Stimulated activated CD8-positive, alpha-beta memory T cell treated with anti-CD3 and anti-CD28 coated beads, Interleukin-15, amount 100 ng/mL, for 4 hours (primary cell): Measurements from ENCODE around the gene NNT.
"Not testable (repeated sequence)": the region's sequence is repeated elsewhere in the genome, so short reads cannot be mapped to it uniquely, and the experiment has no call there.

ENCODE experiments used
- DNase-seq, 2 donors: peaks; one replicate each; pipeline ENCODE4 v3.0.0-alpha.2; 2020; ENCODE audit warnings: low read depth in 2 of 2

The NNT gene

GRCh38 chr5:43664501-43665040 lies 61.6 kb downstream of the NNT start:
- no peak for DNase-seq

DNA sequence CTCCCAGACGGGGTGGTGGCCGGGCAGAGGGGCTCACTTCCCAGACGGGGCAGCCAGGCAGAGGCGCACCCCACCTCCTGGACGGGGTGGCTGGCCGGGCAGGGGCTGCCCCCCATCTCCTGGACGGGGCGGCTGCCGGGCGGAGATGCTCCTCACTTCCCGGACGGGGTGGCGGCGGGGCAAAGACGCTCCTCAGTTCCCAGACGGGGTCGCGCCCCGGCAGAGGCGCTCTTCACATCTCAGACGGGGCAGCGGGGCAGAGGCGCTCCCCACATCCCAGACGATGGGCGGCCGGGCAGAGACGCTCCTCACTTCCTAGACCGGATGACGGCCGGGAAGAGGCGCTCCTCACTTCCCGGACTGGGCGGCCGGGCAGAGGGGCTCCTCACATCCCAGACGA lies 62.8 kb downstream of the NNT start:
- not testable (repeated sequence) for DNase-seq

DNA sequence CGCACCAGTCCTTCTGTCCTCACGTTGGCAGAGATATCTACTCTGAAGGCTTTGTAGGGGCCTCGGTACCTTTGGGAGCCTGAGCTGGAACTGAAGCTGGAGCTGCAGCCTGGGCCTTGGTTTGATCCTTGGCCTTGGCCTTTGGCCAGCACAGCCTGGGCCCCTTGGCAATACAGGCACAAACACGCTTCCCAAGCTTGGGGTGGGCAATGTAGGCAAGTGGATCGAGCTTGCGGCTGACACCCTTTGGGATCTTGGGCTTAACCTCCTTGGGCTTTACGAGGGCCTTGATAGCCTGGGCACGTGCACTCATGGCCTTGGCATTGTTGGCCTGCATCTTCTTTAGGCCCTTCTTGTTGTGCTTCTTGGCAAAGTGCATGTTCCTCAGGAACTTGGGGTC lies 63.7 kb downstream of the NNT start:
- not testable (repeated sequence) for DNase-seq

DNA sequence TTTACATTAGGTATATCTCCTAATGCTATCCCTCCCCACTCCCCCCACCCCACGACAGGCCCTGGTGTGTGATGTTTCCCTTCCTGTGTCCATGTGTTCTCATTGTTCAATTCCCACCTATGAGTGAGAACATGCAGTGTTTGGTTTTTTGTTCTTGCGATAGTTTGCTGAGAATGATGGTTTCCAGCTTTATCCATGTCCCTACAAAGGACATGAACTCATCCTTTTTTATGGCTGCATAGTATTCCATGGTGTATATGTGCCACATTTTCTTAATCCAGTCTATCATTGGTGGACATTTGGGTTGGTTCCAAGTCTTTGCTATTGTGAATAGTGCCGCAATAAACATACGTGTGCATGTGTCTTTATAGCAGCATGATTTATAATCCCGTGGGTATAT lies 64.4 kb downstream of the NNT start:
- not testable (repeated sequence) for DNase-seq

GRCh38 chr5:43674536-43674935 lies 71.6 kb downstream of the NNT start:
- DNase-seq = no peak

GRCh38 chr5:43675357-43675756 lies 72.4 kb downstream of the NNT start:
- no peak for DNase-seq

- DNase-seq = no peak
Observed at GRCh38 chr5:43676083-43676840, 73.3 kb downstream of the NNT start.

- DNase-seq = no peak
Observed at GRCh38 chr5:43677253-43677652, 74.3 kb downstream of the NNT start.

- DNase-seq = no peak
Observed at GRCh38 chr5:43679214-43679613, 76.2 kb downstream of the NNT start.

DNA sequence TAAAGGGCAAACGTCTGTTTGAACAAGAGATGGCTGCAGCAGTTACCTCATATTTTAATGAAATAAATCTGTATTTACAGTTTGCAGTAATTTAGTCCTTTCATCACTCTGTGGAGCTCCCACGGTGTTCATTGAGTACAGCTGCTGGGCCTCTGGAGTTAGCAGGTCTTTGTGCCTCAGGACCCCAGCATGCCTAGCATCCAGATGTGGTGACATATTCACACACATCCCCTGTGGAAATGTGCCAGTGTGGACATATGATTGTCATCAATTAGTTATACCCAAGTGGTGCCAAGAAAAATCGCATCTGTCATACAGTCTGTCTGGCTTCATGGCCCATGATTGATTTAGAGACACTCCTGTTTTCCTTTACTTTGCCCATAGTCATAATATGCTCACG lies 77.3 kb downstream of the NNT start:
- DNase-seq = no peak

GRCh38 chr5:43683884-43684471 lies 81.0 kb downstream of the NNT start:
- no peak for DNase-seq

- DNase-seq = no peak
Observed at GRCh38 chr5:43685252-43685950, 82.4 kb downstream of the NNT start.

DNA sequence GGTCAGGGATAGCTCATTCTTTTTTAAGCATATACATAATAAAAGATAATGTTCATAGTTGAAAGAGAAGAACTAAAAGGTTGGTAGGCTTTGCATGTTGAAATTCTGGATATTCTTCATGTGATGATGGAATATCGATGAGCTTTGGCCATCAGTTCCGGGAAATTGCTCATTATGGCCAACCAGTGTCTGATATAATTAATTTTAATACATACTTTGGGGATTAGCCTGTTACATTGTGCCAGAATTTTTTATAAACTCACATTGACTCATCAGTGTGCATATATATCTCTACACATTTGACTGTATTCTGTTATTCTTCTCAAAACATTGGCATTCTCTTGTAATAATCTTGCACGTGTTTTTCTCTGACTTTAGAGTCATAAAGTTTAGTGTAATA lies 84.3 kb downstream of the NNT start:
- no peak for DNase-seq

- no peak for DNase-seq
Observed at GRCh38 chr5:43691275-43691674, 88.3 kb downstream of the NNT start.

GRCh38 chr5:43691893-43692292 lies 88.9 kb downstream of the NNT start:
- DNase-seq = no peak

DNA sequence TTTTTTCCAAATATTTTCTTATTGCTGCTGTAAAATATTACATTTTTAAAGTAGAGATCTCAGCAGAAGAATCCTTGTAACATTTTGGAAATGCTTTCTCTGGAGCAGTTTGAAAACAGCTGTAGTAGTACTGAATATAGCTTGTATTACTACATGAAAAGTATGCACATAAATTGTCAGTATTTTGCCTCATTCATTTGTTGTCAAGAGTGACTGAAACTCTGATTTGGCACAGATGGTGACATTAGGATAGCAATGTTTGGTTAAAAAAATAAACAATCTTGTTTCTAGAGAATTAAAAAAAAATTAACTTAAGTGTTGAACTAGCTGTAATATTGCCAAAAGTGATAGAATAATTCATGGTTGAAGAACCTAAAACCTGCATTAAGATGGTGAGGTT lies 90.4 kb downstream of the NNT start:
- DNase-seq = no peak

GRCh38 chr5:43694027-43694426 lies 91.0 kb downstream of the NNT start:
- DNase-seq = no peak

- not testable (repeated sequence) for DNase-seq
Observed at GRCh38 chr5:43696444-43696843, 93.5 kb downstream of the NNT start.

- no peak for DNase-seq
Observed at GRCh38 chr5:43699910-43700309, 96.9 kb downstream of the NNT start.

GRCh38 chr5:43700601-43701000 lies 97.6 kb downstream of the NNT start:
- no peak for DNase-seq

- DNase-seq = no peak
Observed at GRCh38 chr5:43701227-43701626, 98.2 kb downstream of the NNT start.

GRCh38 chr5:43702293-43702692 lies 99.3 kb downstream of the NNT start:
- DNase-seq = no peak

DNA sequence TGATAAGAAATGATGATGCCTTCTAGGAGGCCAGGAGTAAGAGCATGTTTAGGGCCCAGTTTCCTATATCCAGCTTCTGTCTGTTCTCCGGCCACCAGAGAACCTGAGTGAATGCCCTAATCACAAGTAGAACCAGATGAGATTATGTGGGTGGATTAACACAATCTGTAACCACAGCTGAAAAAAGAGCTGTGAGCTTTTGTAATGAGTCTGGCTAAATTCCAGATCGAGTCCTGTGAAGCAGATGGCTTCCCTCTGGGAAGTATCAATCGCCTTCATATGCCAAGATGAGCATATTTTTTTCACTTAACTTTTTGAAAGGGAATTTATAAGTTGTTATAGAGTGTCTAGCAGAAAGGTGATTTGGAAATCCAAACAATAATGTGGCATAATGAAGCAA lies 99.8 kb downstream of the NNT start:
- DNase-seq = no peak
